ENCODE results near the gene ZNF689.
A peak's percentile ranks its signal among the peaks of the same experiment; 100 is the strongest.
"Not testable (repeated sequence)": the region's sequence is repeated elsewhere in the genome, so short reads cannot be mapped to it uniquely, and the experiment has no call there.

Gene ZNF689

DNA sequence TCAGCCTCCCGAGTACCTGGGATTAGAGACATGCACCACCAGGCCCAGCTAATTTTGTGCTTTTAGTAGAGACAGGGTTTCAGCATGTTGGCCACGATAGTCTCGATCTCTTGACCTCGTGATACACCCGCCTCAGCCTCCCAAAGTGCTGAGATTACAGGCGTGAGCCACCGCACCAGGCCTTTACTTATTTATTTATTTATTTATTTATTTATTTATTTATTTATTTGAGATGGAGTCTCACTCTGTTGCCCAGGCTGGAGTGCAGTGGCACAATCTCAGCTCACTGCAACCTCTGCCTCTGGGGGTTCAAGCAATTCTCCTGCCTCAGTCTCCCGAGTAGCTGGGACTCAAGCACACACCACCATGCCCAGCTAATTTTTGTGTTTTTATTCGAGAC, 19.3 kb downstream of the ZNF689 start:
- not testable (repeated sequence) for DNase-seq

DNA sequence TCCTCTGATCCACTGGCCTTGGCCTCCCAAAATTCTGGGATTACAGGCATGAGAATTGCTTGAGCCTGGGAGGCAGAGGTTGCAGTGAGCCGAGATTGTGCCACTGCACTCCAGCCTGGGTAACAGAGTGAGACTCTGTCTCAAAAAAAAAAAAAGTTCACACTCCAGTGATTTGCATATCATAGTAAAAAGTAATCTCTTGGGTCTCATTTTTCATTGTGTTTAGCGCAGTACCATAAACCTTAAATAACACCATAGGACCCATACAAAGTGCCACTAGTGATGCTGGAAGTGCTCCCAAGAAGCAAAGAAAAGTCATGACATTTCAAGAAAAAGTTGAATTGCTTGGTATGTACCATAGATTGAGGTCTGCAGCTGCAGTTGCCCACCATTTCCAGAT, 20.6 kb downstream of the ZNF689 start:
- not testable (repeated sequence) for DNase-seq

DNA sequence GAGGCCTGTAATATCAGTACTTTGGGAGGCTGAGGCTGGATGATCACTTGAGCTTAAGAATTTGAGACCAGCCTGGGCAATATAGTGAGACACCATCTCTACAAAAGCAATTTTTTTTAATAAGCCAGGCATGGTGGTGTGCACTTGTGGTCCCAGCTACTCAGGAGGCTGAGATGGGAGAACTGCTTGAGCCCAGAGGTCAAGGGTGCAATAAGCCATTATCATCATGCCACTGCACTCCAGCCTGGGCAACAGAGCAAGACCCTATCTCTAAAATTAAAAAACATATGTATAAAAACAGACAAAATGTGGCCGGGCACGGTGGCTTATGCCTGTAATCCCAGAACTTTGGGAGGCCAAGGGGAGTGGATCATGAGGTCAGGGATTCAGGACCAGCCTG, 21.5 kb downstream of the ZNF689 start:
- DNase-seq: no peak

DNA sequence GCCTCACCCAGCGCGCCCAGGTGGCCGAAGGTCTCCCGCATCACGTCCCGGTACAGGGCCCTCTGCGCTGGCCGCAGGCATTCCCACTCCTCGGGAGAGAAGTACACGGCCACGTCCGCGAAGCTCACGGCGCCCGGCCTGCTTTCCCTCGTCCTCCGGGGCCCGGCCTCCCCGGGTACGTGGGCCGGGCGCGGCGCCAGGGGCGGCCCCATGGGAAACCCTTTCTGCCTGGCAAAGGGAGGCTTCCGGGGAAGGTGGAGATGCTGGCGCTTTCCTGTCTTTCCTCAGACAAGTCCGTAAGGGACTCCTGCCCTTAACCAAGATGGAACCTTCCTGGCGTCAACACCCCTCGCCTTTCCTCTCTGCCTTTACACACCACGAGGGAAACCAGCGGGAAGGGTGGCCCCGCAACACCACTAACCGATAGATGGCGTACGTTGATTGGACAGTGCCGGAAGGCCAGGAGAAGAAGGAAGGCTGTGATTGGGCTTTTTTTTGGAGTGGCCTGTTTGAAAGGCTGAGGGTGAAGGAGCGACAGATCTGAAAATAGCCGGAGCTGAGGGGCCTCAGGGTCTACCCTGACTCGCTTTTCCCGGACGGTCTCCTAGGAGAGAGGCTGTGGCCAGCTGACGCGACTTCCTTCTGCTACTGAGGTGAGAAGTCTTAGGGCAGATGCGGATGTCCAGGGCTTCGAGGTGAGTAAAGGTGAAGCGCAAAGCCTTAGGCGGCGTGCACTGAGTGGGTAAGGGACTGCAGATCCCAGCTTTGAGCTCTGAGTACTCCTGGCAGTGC, 24.6 kb downstream of the ZNF689 start, which contains the start of gene ZNF785:
Gene ZNF785, minus strand, starts transcription at position 298 of the 792 bp plus-strand sequence. Its CDS starts 86 bp downstream, at position 212.
- DNase-seq: peak; percentile 99

DNA sequence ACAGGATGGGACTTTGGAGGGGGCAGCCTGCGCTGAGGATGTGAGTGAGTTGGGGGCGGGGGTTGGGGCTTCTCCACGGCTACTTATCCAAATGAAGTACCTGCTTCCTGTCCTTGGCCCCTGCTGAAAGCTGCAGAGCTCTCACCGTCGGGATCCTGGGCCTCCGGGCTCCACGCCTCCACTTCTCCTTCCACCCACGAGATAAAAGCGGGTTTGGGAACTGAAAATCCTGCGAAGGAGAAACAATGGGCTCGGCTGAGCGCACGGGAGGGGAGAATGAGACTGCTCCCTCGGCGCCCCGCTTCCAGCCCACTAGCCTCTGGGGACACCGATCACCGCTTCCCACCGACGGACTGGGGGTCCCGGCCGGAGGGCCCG, 25.2 kb downstream of the ZNF689 start:
- no peak for DNase-seq

DNA sequence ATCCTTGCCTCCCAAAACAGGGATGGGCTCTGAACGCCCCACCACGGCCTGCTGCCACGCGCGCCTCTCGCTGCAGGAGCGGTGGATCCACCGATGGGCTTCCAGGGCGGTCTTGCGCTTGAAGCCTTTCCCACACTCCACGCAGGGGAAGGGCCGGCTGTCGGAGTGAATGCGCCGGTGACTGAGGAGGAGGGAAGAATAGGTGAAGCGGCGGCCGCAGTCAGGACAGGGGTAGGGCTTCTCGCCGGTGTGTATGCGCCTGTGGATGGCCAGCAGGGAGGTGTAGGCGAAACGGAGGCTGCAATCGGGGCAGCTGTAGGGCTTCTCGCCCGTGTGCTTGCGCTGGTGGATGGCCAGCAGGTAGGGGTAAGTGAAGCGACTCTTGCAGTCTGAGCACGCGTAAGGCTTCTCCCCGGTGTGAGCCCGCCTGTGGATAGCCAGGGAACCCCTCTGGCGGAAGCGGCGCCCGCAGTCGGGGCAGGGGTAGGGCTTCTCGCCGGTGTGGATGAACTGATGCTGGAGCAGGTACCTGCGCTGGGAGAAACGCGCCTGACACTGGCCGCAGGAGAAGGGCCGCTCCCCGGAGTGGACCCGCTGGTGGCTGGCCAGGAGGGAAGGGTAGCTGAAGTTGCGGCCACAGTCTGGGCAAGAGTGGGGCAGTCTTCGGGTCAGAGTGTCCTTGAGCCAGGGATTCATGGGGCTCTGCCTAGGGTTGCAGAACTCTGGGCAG, 27.4 kb downstream of the ZNF689 start:
- no peak for DNase-seq

DNA sequence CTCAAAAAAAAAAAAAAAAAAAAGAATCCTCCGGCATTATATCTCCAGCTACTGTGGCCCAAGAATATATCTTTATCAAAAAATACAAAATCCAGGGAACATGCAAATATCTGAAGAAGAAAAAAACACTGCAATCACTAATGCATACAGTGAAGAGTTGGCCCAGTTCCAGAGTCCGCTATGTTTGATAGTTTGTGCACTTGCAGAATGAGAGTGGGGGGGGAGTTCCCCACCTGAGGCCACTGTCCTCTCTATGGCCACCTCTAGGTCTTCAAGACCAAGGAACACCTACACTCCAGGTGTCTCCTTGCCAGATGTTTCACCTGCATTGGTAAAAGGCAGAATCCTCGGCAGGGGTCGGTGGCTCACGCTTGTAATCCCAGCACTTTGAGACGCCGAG, 28.7 kb downstream of the ZNF689 start:
- no peak for DNase-seq

DNA sequence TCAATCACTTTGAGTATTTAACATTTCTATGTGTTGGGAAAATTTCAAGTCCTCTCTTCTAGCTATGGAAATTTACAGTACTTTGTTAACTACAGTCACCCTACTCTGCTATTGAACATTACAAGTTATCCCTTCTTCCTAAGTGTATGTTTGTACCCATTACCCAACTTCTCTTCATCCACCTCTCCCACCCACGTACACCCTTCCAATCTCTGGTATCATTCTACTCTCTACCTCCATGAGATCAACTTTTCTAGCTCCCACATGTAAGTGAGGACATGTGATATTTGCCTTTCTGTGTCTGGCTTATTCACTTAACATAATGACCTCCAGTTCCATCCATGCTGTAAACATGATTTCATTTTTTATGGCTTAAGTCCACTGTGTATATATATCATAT, 35.5 kb downstream of the ZNF689 start:
- DNase-seq: no peak

DNA sequence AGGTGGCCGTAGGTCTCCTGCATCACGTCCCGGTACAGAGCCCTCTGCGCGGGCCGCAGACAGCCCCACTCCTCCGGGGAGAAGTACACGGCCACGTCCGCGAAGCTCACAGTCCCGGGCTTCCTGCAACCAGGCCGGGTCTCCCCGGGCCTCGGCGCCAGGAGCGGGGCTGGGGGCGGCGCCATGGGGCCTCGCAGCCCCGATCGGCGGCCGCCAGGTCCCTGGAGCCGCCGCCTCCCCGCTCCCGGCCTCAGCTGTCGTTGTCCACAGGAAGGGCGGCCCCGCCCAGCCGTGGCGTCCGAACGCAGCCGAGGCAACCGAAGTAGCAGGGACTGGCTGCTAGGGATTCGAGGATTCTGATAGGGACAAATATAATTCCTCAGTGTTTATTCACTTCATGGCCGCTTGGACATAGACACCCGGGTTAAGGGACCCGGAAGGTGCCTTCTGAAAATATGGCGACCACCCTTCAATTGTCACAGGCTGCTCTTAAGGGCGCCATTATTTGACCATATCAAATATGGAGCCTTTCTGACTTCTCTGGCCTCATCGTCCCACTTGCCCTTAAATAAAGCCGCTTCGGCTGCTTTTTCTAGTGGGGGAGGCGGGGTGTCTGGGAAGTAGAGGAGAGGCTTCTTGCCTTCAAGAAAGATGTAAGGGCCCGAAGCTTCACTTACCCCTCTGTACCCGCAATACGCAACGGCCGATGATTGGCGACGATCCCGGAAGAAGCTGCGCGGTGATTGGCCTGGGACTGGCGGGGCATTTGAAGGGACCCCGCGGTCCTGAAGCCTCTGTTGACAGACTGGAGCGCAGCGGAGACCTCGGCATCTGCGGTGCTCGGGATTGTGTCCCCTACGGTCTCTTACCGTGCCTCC, 38.5 kb downstream of the ZNF689 start, which contains the start of gene ZNF688:
Gene ZNF688, minus strand, starts transcription at position 270 of the 878 bp plus-strand sequence. Its CDS starts 85 bp downstream, at position 185.
- peak; percentile 98 for DNase-seq

DNA sequence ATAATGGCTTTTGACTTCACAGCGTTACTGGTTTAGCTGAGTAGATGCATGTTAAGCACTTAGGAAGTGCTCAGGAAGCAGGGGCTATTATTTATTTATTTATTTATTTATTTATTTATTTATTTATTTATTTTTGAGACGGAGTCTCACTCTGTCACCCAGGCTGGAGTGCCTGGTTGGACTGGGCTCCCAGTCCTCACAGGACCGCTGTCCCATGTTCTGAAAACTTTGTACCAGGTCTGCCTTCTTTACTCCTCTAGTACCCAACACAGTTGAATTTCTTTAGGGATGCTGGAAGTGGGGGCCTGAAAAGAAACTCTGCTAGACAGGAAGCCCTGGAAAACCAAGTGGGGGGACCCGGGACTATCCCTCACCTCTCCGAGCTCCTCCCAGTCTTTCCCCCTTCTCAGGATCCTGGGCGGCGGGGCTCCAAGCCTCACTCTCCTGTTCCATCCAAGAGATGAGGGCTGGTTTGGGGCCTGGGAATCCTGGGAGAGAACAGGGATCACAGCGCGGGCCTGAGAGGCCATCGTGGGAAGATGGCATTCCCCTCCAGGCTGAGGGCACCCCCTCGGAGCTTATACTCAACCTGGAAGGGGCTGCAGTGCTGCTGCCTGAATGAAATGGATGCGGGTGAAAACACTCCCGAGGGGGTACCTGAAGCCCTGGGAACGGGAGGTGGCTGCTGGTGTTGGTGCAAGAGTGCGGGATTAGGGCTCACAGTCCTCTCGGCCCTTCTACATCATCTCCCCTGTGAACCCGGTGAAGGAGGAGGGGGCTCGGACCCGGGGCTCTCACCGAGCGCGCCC, 39.3 kb downstream of the ZNF689 start:
- DNase-seq: peak; percentile 58

DNA sequence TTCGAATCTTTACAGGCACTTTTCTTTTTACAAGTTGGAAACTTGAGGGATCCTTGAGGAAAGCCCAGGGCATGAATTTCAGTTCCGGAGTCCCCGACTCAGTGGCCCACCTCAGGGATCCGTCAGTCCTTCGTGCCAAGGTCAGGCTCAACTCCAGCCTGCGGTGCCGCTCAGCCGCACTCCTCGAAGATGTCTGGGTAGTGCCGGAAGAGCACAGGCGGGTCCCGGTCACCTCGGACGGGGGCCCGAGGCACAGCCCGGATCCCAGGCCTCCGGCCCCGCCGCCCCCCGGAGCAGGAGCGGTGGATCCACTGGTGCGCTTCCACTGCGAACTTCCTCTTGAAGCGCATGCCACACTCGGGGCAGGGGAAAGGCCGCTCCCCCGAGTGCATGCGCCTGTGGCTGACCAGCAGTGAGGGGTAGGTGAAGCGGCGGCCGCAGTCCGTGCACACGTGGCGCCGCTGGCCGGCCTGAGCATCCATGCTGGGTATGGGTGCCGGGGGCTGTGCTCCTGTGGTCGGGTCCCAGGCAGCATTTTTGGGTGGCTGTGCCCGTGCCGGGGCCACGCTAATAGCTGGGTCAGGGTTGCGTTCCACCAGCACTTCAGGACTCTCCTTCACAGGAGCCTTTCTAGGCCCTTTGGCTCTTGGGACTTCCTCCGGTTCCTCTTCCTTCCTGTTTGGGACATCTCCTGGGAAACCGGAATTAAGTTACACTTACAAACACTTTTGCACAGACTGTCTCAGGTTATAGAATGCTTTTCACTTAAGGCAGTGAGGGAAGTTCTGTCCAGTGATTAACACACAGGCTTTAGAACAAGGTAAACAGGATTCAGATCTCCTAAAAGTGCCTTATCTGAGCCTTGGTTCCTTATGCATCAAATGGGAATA, 40.2 kb downstream of the ZNF689 start:
- no peak for DNase-seq

DNA sequence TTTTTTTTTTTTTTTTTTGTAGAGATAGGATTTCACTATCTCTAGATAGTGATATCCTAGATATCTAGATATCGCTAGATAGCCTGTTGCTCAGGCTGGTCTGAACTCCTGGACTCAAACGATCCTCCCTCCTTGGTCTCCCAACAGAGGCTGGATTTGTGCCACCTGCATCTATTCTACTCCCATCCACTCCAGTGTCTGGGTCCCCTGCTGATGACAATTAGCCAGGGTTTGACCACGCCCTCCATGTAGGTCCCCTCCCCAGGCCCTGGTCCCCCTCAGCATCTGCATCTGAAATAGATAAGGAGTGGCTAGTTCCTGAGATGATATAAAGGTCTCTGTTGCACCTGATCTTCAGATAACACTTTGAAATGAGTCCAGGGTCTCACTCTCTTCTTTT, 40.9 kb downstream of the ZNF689 start:
- DNase-seq: no peak

DNA sequence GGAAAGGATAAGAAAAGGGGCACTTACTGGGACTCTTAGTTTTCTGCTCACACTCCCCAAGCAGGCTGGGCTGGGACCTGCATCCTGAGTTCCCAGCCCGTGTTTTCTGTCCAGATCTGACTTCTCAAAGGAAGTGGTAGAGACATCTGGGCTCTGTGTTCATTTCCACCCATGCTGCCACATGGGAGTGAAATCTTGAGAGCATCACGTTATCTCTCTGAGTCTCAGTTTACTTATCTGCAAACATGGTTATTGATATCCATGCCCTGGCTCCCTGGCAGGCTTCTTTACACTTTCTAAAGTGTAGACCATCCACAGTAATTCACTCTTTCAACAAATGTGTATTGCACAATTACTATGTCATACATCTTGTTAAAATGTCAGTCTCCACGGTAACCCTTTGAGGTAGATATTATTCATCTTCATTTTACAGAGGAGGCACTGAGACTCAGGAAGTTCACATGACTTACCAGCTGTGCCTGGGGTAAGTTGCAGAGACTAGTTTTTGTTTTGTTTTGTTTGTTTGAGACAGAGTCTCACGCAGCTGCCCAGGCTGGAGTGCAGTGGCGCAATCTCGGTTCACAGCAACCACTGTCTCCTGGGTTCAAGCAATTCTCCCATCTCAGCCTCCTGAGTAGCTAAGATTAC, 42.1 kb downstream of the ZNF689 start:
- peak; percentile 61 for DNase-seq

DNA sequence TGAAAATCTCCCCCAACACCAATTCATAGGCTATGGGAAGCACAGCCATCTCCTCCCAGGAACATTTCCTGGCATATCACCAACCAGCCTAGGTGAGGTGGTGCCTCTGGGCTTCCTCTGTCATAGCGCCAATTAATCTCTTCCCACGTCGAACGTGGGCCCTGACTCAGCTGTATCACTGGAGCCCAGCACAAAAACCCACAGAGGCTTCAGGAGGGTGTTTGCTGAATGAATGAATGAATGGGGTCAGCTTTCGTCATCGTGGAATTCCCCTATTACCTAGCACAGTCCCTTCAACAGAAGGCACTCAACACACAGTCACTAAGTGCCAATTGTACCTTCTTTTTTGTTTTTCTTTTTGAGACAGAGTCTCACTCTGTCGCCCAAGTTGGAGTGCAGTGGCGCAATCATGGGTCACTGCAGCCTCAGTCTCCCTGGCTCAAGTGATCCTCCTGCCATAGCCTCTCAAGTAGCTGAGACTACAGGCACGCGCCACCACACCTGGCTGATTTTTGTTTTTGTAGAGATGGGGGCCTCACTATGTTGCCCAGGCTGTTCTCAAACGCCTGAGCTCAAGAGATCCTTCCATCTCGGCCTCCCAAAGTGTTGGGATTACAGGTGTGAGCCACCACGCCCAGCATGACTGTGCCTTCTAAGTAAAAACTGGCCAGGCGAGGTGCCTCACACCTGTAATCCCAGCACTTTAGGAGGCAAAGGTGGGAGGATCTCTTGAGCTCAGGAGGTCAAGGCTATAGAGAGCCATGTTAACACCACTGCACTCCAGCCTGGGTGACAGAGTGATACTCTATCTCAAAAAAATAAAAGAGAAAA, 42.8 kb downstream of the ZNF689 start:
- DNase-seq: no peak

DNA sequence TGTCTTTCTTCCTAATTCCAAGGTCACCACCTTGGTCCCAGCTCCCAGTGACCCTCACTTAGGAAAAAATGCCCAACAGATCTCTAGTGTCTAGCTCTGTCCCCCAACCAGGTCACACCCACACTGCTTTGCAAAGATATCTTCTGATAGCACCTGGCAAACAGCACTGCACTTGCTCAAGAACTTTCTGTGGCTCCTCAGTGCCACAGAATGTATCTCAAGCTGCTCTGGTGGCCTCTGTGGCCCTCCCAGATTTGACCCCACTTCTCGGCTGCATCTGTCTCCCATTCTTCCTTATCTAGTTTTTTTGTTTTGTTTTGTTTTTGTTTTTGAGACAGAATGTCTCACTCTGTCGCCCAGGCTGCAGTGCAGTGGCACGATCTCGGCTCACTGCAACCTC, 43.7 kb downstream of the ZNF689 start:
- no peak for DNase-seq

DNA sequence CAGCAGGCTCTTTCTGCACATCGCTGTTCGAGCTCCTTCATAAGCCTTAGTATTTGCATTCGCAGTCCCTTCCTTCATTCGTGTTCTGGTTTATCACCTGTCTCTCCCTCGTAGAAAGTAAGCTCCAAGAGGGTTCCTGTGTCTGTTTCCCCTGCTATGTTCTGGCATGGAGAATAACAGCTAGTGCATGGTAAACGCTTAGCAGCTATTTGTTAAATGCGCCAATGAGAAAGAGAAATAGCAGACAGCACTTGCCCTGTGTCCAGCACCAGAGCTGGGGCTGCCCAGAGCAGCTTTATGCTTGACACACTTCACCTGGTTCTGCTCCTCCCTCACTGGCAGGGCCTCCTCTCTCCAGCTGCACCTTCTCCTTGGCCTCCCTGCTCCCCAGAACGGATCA, 44.2 kb downstream of the ZNF689 start:
- no peak for DNase-seq

DNA sequence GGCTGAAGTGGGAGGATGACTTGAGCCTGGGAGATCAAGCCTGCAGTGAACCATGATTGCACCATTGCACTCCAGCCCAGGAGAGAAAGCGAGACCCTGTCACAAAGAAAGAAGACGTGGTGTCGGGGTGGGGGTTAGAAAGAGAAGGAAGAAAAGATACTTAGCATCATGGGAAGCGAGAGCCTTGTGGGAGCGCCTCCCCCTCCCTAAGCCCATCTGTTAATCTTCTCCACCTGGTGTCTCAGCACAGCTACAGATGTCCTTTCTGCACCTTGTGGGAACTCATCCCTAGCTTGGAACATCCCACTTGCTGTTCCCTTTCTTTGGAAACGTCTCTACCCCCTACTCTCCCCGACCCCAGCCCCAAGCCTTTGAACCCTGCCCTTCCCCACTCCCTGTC, 44.7 kb downstream of the ZNF689 start:
- peak; percentile 77 for DNase-seq

DNA sequence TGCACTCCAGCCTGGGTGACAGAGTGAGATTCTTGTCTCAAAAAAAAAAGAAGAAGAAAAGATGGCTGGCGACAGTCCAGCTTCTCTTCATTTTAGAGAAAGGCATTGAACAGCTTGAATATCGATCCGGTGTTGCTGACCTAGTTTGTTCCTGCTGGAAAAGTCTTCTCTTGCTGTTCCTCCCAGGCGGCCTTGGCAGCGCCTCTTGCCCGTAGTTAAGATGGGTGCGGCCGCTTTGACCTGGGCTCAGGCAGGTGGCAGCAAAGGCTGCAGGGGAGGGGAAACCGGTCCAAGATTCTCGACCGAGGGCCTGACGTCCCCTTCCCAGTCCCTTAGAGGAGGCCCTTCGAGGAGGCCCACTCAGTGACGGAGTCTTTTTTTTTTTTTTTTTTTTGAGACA, 48.2 kb downstream of the ZNF689 start:
- DNase-seq: no peak

DNA sequence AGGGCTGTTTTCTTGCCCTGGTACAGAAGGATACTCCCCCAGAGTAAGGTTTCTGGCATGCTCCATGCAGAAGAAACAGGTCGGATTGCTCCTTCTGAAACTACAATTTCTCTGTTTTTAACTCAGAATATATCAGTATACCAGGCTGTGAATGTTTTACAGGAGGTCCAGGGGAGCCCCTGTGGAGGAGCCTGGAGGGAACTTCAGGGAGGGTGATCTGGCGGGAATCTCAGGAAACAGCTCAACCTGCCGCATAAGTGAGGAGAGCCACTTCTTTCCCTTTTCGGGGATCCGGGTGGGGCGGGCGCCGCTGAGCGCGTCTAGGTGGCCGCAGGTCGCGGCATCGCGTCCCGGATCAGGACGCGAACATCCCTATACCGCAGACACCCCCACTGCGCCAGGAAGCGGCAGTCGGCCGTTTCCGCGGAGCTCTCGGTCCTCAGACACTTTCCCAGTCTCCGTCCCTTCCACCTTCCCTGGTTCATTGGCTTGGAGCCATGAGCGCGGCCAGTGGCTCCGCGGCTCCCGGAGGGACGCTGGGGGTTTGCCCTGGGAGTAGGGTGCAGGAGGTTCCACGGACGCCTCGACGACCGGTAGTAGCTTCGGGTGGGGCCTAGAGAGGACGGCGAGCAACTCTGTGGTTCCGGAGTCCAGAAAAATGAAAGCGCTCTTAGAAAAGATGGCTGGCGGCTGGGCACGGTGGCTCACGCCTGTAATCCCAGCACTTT, 48.9 kb downstream of the ZNF689 start:
- no peak for DNase-seq

All from NCI-H2171 treated with DMSO at 0.1 percent for 48 hours (cell line).